Measurements from ENCODE around the gene CASD1.

The CASD1 gene

GRCh38 chr7:94514140-94514889, 4.7 kb downstream of the CASD1 start:
- DNase-seq, result no peak

- DNase-seq, result no peak
These were observed 5.3 kb downstream of the CASD1 start for GRCh38 chr7:94514917-94515316.

GRCh38 chr7:94525923-94526322, 16.3 kb downstream of the CASD1 start:
- DNase-seq, result no peak

GRCh38 chr7:94529516-94529915, 19.9 kb downstream of the CASD1 start:
- DNase-seq, result no peak

GRCh38 chr7:94530109-94530508, 20.5 kb downstream of the CASD1 start:
- DNase-seq, result no peak

GRCh38 chr7:94532676-94533075, 23.1 kb downstream of the CASD1 start:
- DNase-seq, result no peak

GRCh38 chr7:94540428-94540827, 30.8 kb downstream of the CASD1 start:
- DNase-seq, result no peak

GRCh38 chr7:94547126-94547525, 37.5 kb downstream of the CASD1 start:
- no peak for DNase-seq

- no peak for DNase-seq
These were observed 46.4 kb downstream of the CASD1 start for GRCh38 chr7:94556028-94556427.

- DNase-seq, result no peak
These were observed 47.6 kb downstream of the CASD1 start for GRCh38 chr7:94557215-94557614.

GRCh38 chr7:94559972-94560371, 50.4 kb downstream of the CASD1 start:
- DNase-seq, result no peak

GRCh38 chr7:94561841-94562514, 52.4 kb downstream of the CASD1 start:
- DNase-seq, result no peak

- no peak for DNase-seq
These were observed 52.9 kb downstream of the CASD1 start for GRCh38 chr7:94562525-94562924.

GRCh38 chr7:94565247-94565894, 55.8 kb downstream of the CASD1 start:
- DNase-seq, result no peak

- no peak for DNase-seq
These were observed 57.8 kb downstream of the CASD1 start for GRCh38 chr7:94567396-94567795.

GRCh38 chr7:94571816-94572215, 62.2 kb downstream of the CASD1 start:
- DNase-seq, result no peak

GRCh38 chr7:94575646-94576045, 66.0 kb downstream of the CASD1 start:
- DNase-seq, result no peak

GRCh38 chr7:94576316-94576715, 66.7 kb downstream of the CASD1 start:
- no peak for DNase-seq

GRCh38 chr7:94577357-94577756, 67.7 kb downstream of the CASD1 start:
- DNase-seq, result no peak

- no peak for DNase-seq
These were observed 69.0 kb downstream of the CASD1 start for GRCh38 chr7:94578614-94579013.

- DNase-seq, result no peak
These were observed 69.9 kb downstream of the CASD1 start for GRCh38 chr7:94579470-94579869.

- DNase-seq, result no peak
These were observed 71.0 kb downstream of the CASD1 start for GRCh38 chr7:94580601-94581000.

- DNase-seq, result no peak
These were observed 74.5 kb downstream of the CASD1 start for GRCh38 chr7:94584113-94584512.

- DNase-seq, result no peak
These were observed 78.5 kb downstream of the CASD1 start for GRCh38 chr7:94588075-94588474.
